Left ventricle myocardium inferior (tissue), 1 donor: ENCODE data around the gene ELN. TPM values are rescaled to one million over a fixed set of nuclear protein-coding genes. Genes with fewer than 3 reads are reported as not detected.

Experiments used
- DNase-seq: peaks from one replicate; pipeline ENCODE4 v3.0.0-alpha.2; 2020
- H3K27ac ChIP-seq: fragments of 200-600 bp; replicated peaks from 2 replicates; pipeline ENCODE4 v1.8.0; 2021
- H3K27me3 ChIP-seq: fragments of 200-600 bp; 2 replicates; pipeline ENCODE4 v1.8.0; 2021; ENCODE audit warnings: low read depth
- H3K36me3 ChIP-seq: fragments of 200-600 bp; 2 replicates; pipeline ENCODE4 v1.8.0; 2021
- H3K4me1 ChIP-seq: fragments of 200-600 bp; 2 replicates; pipeline ENCODE4 v1.8.0; 2021
- H3K4me3 ChIP-seq: fragments of 200-600 bp; 2 replicates; pipeline ENCODE4 v1.8.0; 2021; ENCODE audit warnings: mild to moderate bottlenecking, moderate library complexity
- H3K9me3 ChIP-seq: fragments of 200-600 bp; replicated peaks from 2 replicates; pipeline ENCODE4 v1.8.0; 2021
- CTCF ChIP-seq: fragments of 200-600 bp; IDR thresholded peaks from 2 replicates; pipeline ENCODE4 v1.8.0; 2021; ENCODE audit warnings: antibody characterized with exemption, mild to moderate bottlenecking, borderline replicate concordance
- intact Hi-C: fragments of 100-400 bp; cut with micrococcal nuclease; formaldehyde crosslinking; loops from one replicate; pipeline ENCODE4 v1.11.0; 2022
- total RNA-seq: library from RNA; stranded (reverse); fragmentation: NEBNext Ultra II Directional; extraction: Animal tissue kit (Norgen Biotek cat#: 25700); gene quantifications from one replicate; pipeline ENCODE4 v1.2.1, GENCODE V29; 2021
- donor health status: DM: no; HTN: yes; CAD: no; lungs with severe emphysema.

The ELN gene
- total RNA-seq, 1 donor from 2014 or later = 51.6 TPM

- H3K36me3 ChIP-seq = no peaks in the 10 kb centered on the region
- peaks cover 44% of the 10 kb centered on the region for H3K4me1 ChIP-seq
- intact Hi-C loops = no loop called here
- no peaks in the 10 kb centered on the region for H3K27me3 ChIP-seq
- H3K27ac ChIP-seq = no peak overlapping the region
- no peaks in the 10 kb centered on the region for H3K9me3 ChIP-seq
- DNase-seq = peak; percentile 72
- no peak overlapping the region for H3K4me3 ChIP-seq
- TF ChIP-seq CTCF = no peak
These were observed 44.4 kb upstream of the ELN start for GRCh38 chr7:73983437-73984164.

- no peak for TF ChIP-seq CTCF
- intact Hi-C loops = no loop called here
- Histone ChIP-seq H3K9me3 (no peaks in the 10 kb centered on the region), H3K27me3 (no peaks in the 10 kb centered on the region), H3K36me3 (no peaks in the 10 kb centered on the region), H3K4me3 (no peak overlapping the region), H3K4me1 (peaks cover 33% of the 10 kb centered on the region), H3K27ac (no peak overlapping the region)
- no peak for DNase-seq
These were observed 43.3 kb upstream of the ELN start for GRCh38 chr7:73984481-73985205.

- Histone ChIP-seq H3K4me1 (peaks cover 33% of the 10 kb centered on the region), H3K36me3 (no peaks in the 10 kb centered on the region), H3K27ac (peak overlapping the region; percentile 75), H3K4me3 (peak overlapping the region; percentile 19), H3K27me3 (no peaks in the 10 kb centered on the region), H3K9me3 (no peaks in the 10 kb centered on the region)
- peak; percentile 28 for DNase-seq
- intact Hi-C loops = no loop called here
- no peak for TF ChIP-seq CTCF
These were observed 42.2 kb upstream of the ELN start for GRCh38 chr7:73985737-73986141.

GRCh38 chr7:73986158-73986631 is 41.8 kb upstream of the ELN start:
- no peaks in the 10 kb centered on the region for H3K9me3 ChIP-seq
- no peaks in the 10 kb centered on the region for H3K27me3 ChIP-seq
- H3K4me3 ChIP-seq = peak overlapping the region; percentile 19
- intact Hi-C loops = no loop called here
- peak overlapping the region; percentile 75 for H3K27ac ChIP-seq
- TF ChIP-seq CTCF = no peak
- peaks cover 33% of the 10 kb centered on the region for H3K4me1 ChIP-seq
- H3K36me3 ChIP-seq = no peaks in the 10 kb centered on the region
- DNase-seq = peak; percentile 76

GRCh38 chr7:73987298-73987697 is 40.7 kb upstream of the ELN start:
- TF ChIP-seq CTCF = no peak
- Histone ChIP-seq H3K9me3 (no peaks in the 10 kb centered on the region), H3K36me3 (no peaks in the 10 kb centered on the region), H3K27ac (no peak overlapping the region), H3K4me1 (peaks cover 40% of the 10 kb centered on the region), H3K27me3 (no peaks in the 10 kb centered on the region), H3K4me3 (no peak overlapping the region)
- no peak for DNase-seq
- intact Hi-C loops = no loop called here
